Spleen (tissue), 7 donors: Measurements from ENCODE around the gene PGLYRP4.

Experiments used
- POLR2AphosphoS5 ChIP-seq, 3 donors: sonication (generic); formaldehyde crosslinking; IDR thresholded peaks; one replicate each; pipeline ENCODE4 v1.5.1; 2017; ENCODE audit warnings: antibody characterized with exemption in 3 of 3
- TF ChIP-seq, protein P1 (sequence below), 11 experiments: fragments of 200-600 bp in 7 of 11; fragments of 450-650 bp in 4 of 11; sonication (generic) in 4 of 11; IDR thresholded peaks in 8 of 11; conservative IDR thresholded peaks in 3 of 11; 1 replicate in 7 of 11; 2 replicates in 4 of 11; pipeline versions ENCODE4 v1.4.0 to v1.8.0; 2016 to 2021; ENCODE audit warnings: antibody characterized with exemption in 11 of 11, inconsistent platforms in 4 of 11, mild to moderate bottlenecking in 1 of 11
- donor health status: DM: no; HTN: no; CAD: no; lungs with moderate emphysema.
- donor health status: DM: no; HTN: no; CAD: no.
- donor health status: DM: no; HTN: no; CAD: no.

DNA sequence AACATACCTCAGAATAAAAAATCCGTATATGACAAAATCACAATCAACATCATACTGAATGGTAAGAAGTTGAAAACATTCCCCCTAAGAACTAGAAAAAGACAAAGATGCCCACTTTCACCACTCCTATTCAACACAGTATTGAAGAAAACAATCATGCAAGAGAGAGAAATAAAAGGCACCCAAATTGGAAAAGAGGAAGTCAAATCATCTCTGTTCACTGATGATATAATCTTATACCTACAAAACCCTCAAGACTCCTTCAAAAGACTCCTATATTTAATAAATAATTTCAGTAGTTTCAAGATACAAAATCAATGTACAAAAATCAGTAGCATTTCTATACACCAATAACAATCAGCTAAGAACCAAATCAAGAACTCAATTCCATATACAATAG, 14.7 kb downstream of the PGLYRP4 start:
- TF ChIP-seq, protein P1, sequence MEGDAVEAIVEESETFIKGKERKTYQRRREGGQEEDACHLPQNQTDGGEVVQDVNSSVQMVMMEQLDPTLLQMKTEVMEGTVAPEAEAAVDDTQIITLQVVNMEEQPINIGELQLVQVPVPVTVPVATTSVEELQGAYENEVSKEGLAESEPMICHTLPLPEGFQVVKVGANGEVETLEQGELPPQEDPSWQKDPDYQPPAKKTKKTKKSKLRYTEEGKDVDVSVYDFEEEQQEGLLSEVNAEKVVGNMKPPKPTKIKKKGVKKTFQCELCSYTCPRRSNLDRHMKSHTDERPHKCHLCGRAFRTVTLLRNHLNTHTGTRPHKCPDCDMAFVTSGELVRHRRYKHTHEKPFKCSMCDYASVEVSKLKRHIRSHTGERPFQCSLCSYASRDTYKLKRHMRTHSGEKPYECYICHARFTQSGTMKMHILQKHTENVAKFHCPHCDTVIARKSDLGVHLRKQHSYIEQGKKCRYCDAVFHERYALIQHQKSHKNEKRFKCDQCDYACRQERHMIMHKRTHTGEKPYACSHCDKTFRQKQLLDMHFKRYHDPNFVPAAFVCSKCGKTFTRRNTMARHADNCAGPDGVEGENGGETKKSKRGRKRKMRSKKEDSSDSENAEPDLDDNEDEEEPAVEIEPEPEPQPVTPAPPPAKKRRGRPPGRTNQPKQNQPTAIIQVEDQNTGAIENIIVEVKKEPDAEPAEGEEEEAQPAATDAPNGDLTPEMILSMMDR (IDR thresholded peaks at IDR 0.05 in 8 of 11, conservative IDR thresholded peaks at IDR 0.05 in 3 of 11): no peak
- TF ChIP-seq POLR2AphosphoS5 (IDR thresholded peaks at IDR 0.05): no peak
